GDM1 (cell line): ENCODE results near the gene CADPS2.
"Not testable (repeated sequence)": the region's sequence is repeated elsewhere in the genome, so short reads cannot be mapped to it uniquely, and the experiment has no call there.

Experiments
- DNase-seq: peaks from one replicate; lab custom pipeline; 2025; lab: John Stamatoyannopoulos, UW

Gene CADPS2

GRCh38 chr7:122284608-122285007 lies 601.7 kb downstream of the CADPS2 start:
- DNase-seq: not testable (repeated sequence)

DNA sequence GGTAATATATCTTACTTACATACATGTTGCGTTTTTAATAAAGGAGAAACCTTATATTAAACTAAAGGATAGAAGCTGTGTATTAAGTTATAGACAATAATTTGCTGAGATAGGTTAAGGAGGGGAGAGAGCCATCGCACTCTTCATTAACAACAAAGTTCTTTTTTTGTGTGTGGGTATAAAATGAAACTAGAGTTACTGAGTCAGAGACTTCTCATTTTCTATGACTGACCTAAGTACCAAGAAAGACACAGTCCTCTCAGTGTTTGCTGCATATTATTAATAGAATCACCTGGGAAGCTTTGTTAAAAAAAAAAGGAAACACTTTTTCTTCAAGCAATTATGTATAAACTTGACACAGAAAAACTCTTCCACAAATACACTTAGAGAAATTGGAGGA lies 613.1 kb downstream of the CADPS2 start:
- no peak for DNase-seq

- no peak for DNase-seq
These were observed 617.0 kb downstream of the CADPS2 start for GRCh38 chr7:122269241-122269640.
